ENCODE data around the gene THAP3.
"Not testable (repeated sequence)": the region's sequence is repeated elsewhere in the genome, so short reads cannot be mapped to it uniquely, and the experiment has no call there.

The THAP3 gene

DNA sequence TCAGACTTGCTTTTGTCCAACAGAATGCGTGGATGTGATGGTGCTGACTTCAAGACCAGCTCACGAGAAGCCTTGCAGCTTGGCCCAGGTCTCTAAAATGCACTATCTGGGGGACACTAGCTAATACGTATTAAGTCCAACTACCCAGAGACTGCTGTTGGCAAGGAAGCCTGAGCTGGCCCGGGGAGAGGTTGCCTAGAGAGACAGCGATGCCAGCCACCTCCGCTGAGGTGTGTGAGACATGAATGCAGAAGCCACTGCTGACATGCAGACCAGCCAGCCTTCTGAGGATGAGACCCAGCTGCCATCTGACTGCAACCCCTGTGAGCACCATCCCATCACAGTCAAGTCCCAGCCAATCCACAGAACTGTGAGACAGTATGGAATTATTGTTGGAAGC is 32.5 kb downstream of the THAP3 start:
- no peaks in the 10 kb centered on the region for H3K27me3 Mint-ChIP-seq (ENCODE audit: low read depth)
- TF ChIP-seq, protein P1, sequence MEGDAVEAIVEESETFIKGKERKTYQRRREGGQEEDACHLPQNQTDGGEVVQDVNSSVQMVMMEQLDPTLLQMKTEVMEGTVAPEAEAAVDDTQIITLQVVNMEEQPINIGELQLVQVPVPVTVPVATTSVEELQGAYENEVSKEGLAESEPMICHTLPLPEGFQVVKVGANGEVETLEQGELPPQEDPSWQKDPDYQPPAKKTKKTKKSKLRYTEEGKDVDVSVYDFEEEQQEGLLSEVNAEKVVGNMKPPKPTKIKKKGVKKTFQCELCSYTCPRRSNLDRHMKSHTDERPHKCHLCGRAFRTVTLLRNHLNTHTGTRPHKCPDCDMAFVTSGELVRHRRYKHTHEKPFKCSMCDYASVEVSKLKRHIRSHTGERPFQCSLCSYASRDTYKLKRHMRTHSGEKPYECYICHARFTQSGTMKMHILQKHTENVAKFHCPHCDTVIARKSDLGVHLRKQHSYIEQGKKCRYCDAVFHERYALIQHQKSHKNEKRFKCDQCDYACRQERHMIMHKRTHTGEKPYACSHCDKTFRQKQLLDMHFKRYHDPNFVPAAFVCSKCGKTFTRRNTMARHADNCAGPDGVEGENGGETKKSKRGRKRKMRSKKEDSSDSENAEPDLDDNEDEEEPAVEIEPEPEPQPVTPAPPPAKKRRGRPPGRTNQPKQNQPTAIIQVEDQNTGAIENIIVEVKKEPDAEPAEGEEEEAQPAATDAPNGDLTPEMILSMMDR (IDR thresholded peaks at IDR 0.05; ENCODE audit: unreplicated experiment in 3 of 3) = no peak
- H3K9me3 Mint-ChIP-seq = no peaks in the 10 kb centered on the region
- H3K36me3 Mint-ChIP-seq (ENCODE audit: low read depth) = peaks cover 26% of the 10 kb centered on the region
- no peak overlapping the region for H3K4me3 Mint-ChIP-seq
- H3K4me1 Mint-ChIP-seq = peaks cover 27% of the 10 kb centered on the region
- H3K27ac Mint-ChIP-seq = peak overlapping the region in 1 of 3 experiments; percentile 56

DNA sequence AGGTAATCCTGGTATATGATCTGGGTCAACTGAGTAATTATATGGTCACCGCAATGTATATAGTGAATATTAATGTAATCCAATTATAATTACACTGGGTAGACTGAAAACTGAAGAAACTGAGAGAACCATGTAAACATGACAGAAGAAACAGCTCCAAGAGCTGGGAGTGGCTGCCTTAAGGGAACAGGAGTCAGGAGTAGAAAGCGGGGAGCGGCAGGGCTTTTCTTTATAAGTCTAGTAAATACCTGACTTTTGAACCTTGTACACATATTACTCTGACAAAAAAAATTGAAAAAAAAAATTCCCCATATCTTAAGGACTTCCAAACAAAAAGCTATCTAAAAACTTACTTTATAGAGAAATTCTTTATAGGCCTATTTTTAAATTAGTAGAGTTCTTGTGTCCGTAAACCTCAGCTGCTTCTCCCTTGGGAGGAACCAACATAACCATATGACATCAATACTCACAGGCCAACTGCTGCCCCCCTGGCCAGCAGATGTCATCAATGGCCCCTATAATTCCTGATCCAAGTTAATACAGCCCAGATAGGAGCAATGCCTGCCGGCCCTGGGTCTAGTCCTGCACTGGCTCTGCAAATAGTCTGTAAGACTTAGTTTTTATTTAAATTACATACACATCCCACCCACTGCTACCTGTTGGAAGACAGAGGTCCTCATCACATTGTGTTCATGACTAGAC is 33.8 kb downstream of the THAP3 start:
- H3K36me3 Mint-ChIP-seq (ENCODE audit: low read depth) = peaks cover 30% of the 10 kb centered on the region
- TF ChIP-seq, protein P1 (IDR thresholded peaks at IDR 0.05; ENCODE audit: unreplicated experiment in 3 of 3) = no peak
- H3K4me3 Mint-ChIP-seq = no peak overlapping the region
- peaks cover 20% of the 10 kb centered on the region for H3K4me1 Mint-ChIP-seq
- peak overlapping the region; percentile 6 to 67 (median 57) for H3K27ac Mint-ChIP-seq
- H3K9me3 Mint-ChIP-seq = no peaks in the 10 kb centered on the region
- no peaks in the 10 kb centered on the region for H3K27me3 Mint-ChIP-seq (ENCODE audit: low read depth)

DNA sequence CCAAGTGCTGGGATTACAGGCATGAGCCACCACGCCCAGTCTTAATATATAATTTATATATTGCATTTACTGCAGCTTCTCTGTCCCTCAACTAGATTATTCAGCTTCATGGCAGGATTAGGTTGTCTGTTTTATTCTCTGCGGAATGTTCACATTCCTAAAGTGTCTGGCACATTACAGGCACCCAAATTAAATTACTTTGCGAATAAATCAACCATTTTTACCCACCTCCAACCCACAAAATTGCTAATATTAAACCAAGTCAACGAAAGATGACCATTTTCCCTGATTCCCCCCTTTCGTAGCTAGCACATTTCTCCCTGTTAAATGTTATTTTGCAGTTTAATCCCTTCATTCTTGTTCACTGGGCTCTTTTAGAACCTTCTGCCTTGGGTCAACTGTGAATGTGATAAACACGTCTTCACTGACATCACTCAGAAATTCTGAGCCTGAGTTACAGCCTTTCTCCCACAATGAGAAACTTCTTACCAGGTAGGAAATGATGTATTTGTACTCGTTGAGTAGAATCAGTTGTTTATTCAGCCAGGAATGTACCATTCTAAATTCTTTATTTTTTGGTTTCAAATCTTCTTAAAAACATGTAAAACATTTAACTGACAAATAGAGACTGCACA is 35.9 kb downstream of the THAP3 start:
- Mint-ChIP-seq H3K27me3 (ENCODE audit: low read depth) (no peaks in the 10 kb centered on the region), H3K36me3 (ENCODE audit: low read depth) (peaks cover 37% of the 10 kb centered on the region), H3K27ac (peak overlapping the region; percentile 8 to 36 (median 24)), H3K9me3 (no peaks in the 10 kb centered on the region), H3K4me1 (peaks cover 13% of the 10 kb centered on the region), H3K4me3 (no peak overlapping the region)
- TF ChIP-seq, protein P1 (IDR thresholded peaks at IDR 0.05; ENCODE audit: unreplicated experiment in 3 of 3) = no peak

DNA sequence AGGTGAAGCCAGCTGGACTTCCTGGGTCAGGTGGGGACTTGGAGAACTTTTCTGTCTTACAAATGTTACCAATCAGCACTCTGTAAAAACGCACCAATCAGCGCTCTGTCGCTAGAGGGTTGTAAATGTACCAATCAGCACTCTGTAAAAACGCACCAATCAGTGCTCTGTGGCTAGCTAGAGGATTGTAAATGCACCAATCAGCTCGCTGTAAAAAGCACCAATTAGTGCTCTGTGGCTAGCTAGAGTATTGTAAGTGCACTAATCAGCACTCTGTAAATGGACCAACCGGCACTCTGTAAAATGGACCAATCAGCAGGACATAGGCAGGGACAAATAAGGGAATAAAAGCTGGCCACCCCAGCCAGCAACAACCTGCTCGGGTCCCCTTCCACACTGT is 37.8 kb downstream of the THAP3 start:
- not testable (repeated sequence) for H3K9me3 Mint-ChIP-seq; H3K27ac Mint-ChIP-seq; H3K4me3 Mint-ChIP-seq; H3K27me3 Mint-ChIP-seq (ENCODE audit: low read depth)
- H3K36me3 Mint-ChIP-seq (ENCODE audit: low read depth) = peaks cover 52% of the 10 kb centered on the region
- H3K4me1 Mint-ChIP-seq = peaks cover 13% of the 10 kb centered on the region

DNA sequence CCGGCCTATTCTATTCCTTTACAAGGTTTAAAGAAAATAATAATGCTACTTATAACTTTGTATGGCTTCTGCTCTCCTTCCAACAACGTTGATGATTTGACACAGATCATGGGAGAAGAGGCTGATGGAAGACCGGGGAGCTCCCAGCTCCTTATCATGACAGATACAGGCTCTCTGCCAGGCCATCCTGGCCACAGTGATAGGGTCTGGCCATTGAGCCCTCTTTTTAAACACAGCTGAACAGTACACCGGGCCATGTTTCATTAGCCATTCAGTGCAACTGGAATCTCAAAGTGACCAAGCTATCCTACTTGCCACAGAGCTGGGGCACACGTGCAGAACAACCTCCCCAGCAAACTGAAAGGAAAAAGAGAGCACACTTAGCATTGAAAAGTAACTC is 42.0 kb downstream of the THAP3 start:
- Mint-ChIP-seq H3K4me1 (peaks cover under 1% of the 10 kb centered on the region), H3K9me3 (no peaks in the 10 kb centered on the region), H3K27me3 (ENCODE audit: low read depth) (no peaks in the 10 kb centered on the region), H3K36me3 (ENCODE audit: low read depth) (peaks cover 56% of the 10 kb centered on the region), H3K4me3 (no peak overlapping the region), H3K27ac (no peak overlapping the region)
- TF ChIP-seq, protein P1 (IDR thresholded peaks at IDR 0.05; ENCODE audit: unreplicated experiment in 3 of 3) = no peak

DNA sequence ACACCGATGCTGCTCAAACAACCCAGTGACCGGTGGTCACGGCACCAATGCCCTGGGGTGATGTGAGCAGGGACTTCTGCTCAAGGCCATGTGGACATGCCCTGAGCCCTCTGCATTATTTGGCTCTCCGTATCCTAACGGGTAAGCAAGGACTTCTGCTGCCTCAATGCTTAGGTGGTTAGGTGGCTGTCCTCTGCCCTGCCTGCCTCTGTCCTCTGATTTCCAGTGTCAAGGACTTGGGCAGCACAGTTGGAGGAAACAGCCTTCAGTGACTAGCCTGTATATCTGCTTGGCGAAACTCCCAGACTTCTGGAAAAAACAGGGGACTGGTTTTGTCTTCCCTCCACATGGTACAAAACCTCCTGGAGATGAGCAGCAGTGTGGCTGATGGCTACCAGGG is 42.5 kb downstream of the THAP3 start:
- Mint-ChIP-seq H3K27me3 (ENCODE audit: low read depth) (no peaks in the 10 kb centered on the region), H3K4me1 (peaks cover under 1% of the 10 kb centered on the region), H3K9me3 (no peaks in the 10 kb centered on the region), H3K4me3 (no peak overlapping the region), H3K27ac (no peak overlapping the region), H3K36me3 (ENCODE audit: low read depth) (peaks cover 56% of the 10 kb centered on the region)
- TF ChIP-seq, protein P1 (IDR thresholded peaks at IDR 0.05; ENCODE audit: unreplicated experiment in 3 of 3) = no peak
